SK-N-MC (cell line): ENCODE measurements around the gene NCKIPSD.

Experiments used
- DNase-seq: peaks from one replicate; pipeline ENCODE4 v3.0.0-alpha.2; 2011; ENCODE audit warnings: low read depth, low spot score
- H3K27ac ChIP-seq: fragments of 200-600 bp; sonication (generic); 2 replicates; pipeline ENCODE4 v1.5.1; 2016; ENCODE audit warnings: mixed run types
- H3K36me3 ChIP-seq: fragments of 200-600 bp; sonication (generic); 2 replicates; pipeline ENCODE4 v1.6.1; 2017; ENCODE audit warnings: antibody characterized with exemption, low read length, mixed read lengths; ENCODE audit not compliant: insufficient read depth
- H3K4me3 ChIP-seq: fragments of 200-600 bp; sonication (generic); 2 replicates; pipeline ENCODE4 v1.5.1; 2016
- H3K9ac ChIP-seq: fragments of 200-600 bp; sonication (generic); 2 replicates; pipeline ENCODE4 v1.8.0; 2017; ENCODE audit warnings: mixed run types, mixed read lengths; ENCODE audit not compliant: insufficient read length
- H3K9me3 ChIP-seq: fragments of 200-600 bp; sonication (generic); 2 replicates; pipeline ENCODE4 v1.6.1; 2017; ENCODE audit warnings: low read depth, mild to moderate bottlenecking, antibody characterized with exemption, low read length, moderate library complexity, mixed read lengths
- EZH2 ChIP-seq: fragments of 200-600 bp; sonication (generic); IDR thresholded peaks from one replicate; pipeline ENCODE4 v1.6.1; 2017; ENCODE audit warnings: antibody characterized with exemption
- FOXP2 ChIP-seq: optimal IDR thresholded peaks from 2 replicates; pipeline ENCODE3; 2011; ENCODE audit warnings: mild to moderate bottlenecking, moderate library complexity; ENCODE audit not compliant: insufficient read depth; ENCODE audit errors: extremely low read length, control extremely low read depth
- POLR2AphosphoS5 ChIP-seq: IDR thresholded peaks from 2 replicates; pipeline ENCODE4 v1.6.1; 2012; ENCODE audit warnings: mild to moderate bottlenecking, low read depth, low read length, borderline replicate concordance

NCKIPSD gene

GRCh38 chr3:48630407-48630806, 55.3 kb downstream of the NCKIPSD start:
- Histone ChIP-seq H3K9me3 (no peaks in the 10 kb centered on the region), H3K9ac (no peak overlapping the region), H3K4me3 (no peak overlapping the region), H3K27ac (no peak overlapping the region), H3K36me3 (no peaks in the 10 kb centered on the region)
- DNase-seq, result no peak
- no peak for TF ChIP-seq POLR2AphosphoS5
- no peak for TF ChIP-seq FOXP2
- no peak for TF ChIP-seq EZH2

- Histone ChIP-seq H3K27ac (no peak overlapping the region), H3K4me3 (no peak overlapping the region), H3K9ac (no peak overlapping the region), H3K36me3 (no peaks in the 10 kb centered on the region), H3K9me3 (no peaks in the 10 kb centered on the region)
- no peak for DNase-seq
- TF ChIP-seq FOXP2 (no peak), EZH2 (no peak), POLR2AphosphoS5 (no peak)
These were observed 55.8 kb downstream of the NCKIPSD start for GRCh38 chr3:48629894-48630293.

- Histone ChIP-seq H3K27ac (no peak overlapping the region), H3K36me3 (no peaks in the 10 kb centered on the region), H3K9me3 (no peaks in the 10 kb centered on the region), H3K9ac (no peak overlapping the region), H3K4me3 (no peak overlapping the region)
- TF ChIP-seq EZH2, result no peak
- no peak for TF ChIP-seq POLR2AphosphoS5
- TF ChIP-seq FOXP2, result no peak
- DNase-seq, result no peak
These were observed 57.3 kb downstream of the NCKIPSD start for GRCh38 chr3:48628277-48629017.

- Histone ChIP-seq H3K9ac (no peak overlapping the region), H3K27ac (no peak overlapping the region), H3K36me3 (no peaks in the 10 kb centered on the region), H3K9me3 (no peaks in the 10 kb centered on the region), H3K4me3 (no peak overlapping the region)
- TF ChIP-seq EZH2, result no peak
- TF ChIP-seq FOXP2, result no peak
- TF ChIP-seq POLR2AphosphoS5, result no peak
- no peak for DNase-seq
These were observed 60.1 kb downstream of the NCKIPSD start for GRCh38 chr3:48625600-48625999.

- no peak overlapping the region for H3K9ac ChIP-seq
- H3K4me3 ChIP-seq, result no peak overlapping the region
- TF ChIP-seq EZH2 (no peak), FOXP2 (no peak), POLR2AphosphoS5 (no peak)
- DNase-seq, result no peak
- H3K36me3 ChIP-seq, result no peaks in the 10 kb centered on the region
- no peak overlapping the region for H3K27ac ChIP-seq
- H3K9me3 ChIP-seq, result no peaks in the 10 kb centered on the region
These were observed 60.9 kb downstream of the NCKIPSD start for GRCh38 chr3:48624767-48625166.

- TF ChIP-seq POLR2AphosphoS5 (no peak), FOXP2 (no peak), EZH2 (no peak)
- no peak for DNase-seq
- Histone ChIP-seq H3K9me3 (no peaks in the 10 kb centered on the region), H3K9ac (no peak overlapping the region), H3K4me3 (no peak overlapping the region), H3K36me3 (no peaks in the 10 kb centered on the region), H3K27ac (no peak overlapping the region)
These were observed 61.7 kb downstream of the NCKIPSD start for GRCh38 chr3:48623851-48624547.
